22Rv1 (cell line): ENCODE results near the gene NRIP1.

Experiments
- H3K27ac ChIP-seq: fragments of 450-650 bp; 2 replicates; pipeline ENCODE4 v1.5.1; 2017
- CTCF ChIP-seq: fragments of 450-650 bp; IDR thresholded peaks from 2 replicates; pipeline ENCODE4 v1.5.1; 2017; ENCODE audit warnings: mild to moderate bottlenecking
- ZFX ChIP-seq: fragments of 450-650 bp; IDR thresholded peaks from 2 replicates; pipeline ENCODE4 v1.6.1; 2017; ENCODE audit warnings: antibody characterized with exemption, borderline replicate concordance

Gene NRIP1

GRCh38 chr21:14957836-14958235 is 107.0 kb downstream of the NRIP1 start:
- H3K27ac ChIP-seq, result no peak overlapping the region

GRCh38 chr21:14956807-14957206 is 108.0 kb downstream of the NRIP1 start:
- TF ChIP-seq ZFX (no peak), CTCF (no peak)
- H3K27ac ChIP-seq, result no peak overlapping the region

More at GRCh38 chr21:14957836-14958235, 107.0 kb downstream of the NRIP1 start:
- TF ChIP-seq ZFX (no peak), CTCF (no peak)

GRCh38 chr21:14955936-14956520 is 108.8 kb downstream of the NRIP1 start:
- no peak overlapping the region for H3K27ac ChIP-seq
- TF ChIP-seq ZFX, result no peak
- TF ChIP-seq CTCF, result no peak

GRCh38 chr21:14952916-14953315 is 111.9 kb downstream of the NRIP1 start:
- no peak overlapping the region for H3K27ac ChIP-seq
- no peak for TF ChIP-seq ZFX
- TF ChIP-seq CTCF, result no peak

- TF ChIP-seq CTCF, result no peak
- TF ChIP-seq ZFX, result no peak
- H3K27ac ChIP-seq, result no peak overlapping the region
Measured at GRCh38 chr21:14949603-14950002, 115.2 kb downstream of the NRIP1 start.

GRCh38 chr21:14947613-14948160 is 117.1 kb downstream of the NRIP1 start:
- TF ChIP-seq CTCF (no peak), ZFX (no peak)
- no peak overlapping the region for H3K27ac ChIP-seq

GRCh38 chr21:14945176-14945575 is 119.6 kb downstream of the NRIP1 start:
- no peak overlapping the region for H3K27ac ChIP-seq
- TF ChIP-seq ZFX (no peak), CTCF (no peak)
